ENCODE data around the gene NKIRAS2.

Gene NKIRAS2

GRCh38 chr17:42031584-42031983, 11.7 kb downstream of the NKIRAS2 start:
- H3K79me2 ChIP-seq (ENCODE audit: insufficient read depth, low read length): no peaks in the 10 kb centered on the region
- no peaks in the 10 kb centered on the region for H3K9me3 ChIP-seq (ENCODE audit: insufficient read depth, low read length, severe bottlenecking)
- no peak overlapping the region for H3K9ac ChIP-seq (ENCODE audit: low read depth, low read length)
- ATAC-seq (ENCODE audit: insufficient read depth, low read depth) (no peak), DNase-seq (no peak)
- H4K20me1 ChIP-seq (ENCODE audit: insufficient read depth, low read length): no peaks in the 10 kb centered on the region
- H3K4me3 ChIP-seq (ENCODE audit: low read depth in 1 of 2, low read length in 2 of 2): no peak overlapping the region
- no peak overlapping the region for H3K27ac ChIP-seq (ENCODE audit: low read length)
- no peak overlapping the region for H3K4me2 ChIP-seq (ENCODE audit: insufficient read depth, low read length)
- no peaks in the 10 kb centered on the region for H3K4me1 ChIP-seq (ENCODE audit: insufficient read depth, low read length)
- H2AFZ ChIP-seq (ENCODE audit: low read depth, low read length): no peak overlapping the region
- no peaks in the 10 kb centered on the region for H3K36me3 ChIP-seq (ENCODE audit: insufficient read depth, low read length)
- TF ChIP-seq CTCF (IDR thresholded peaks at IDR 0.05; ENCODE audit: borderline replicate concordance, extremely low read depth, low read length, poor library complexity, severe bottlenecking): no peak
- TF ChIP-seq EZH2 (IDR thresholded peaks at IDR 0.05; ENCODE audit: borderline replicate concordance, low read depth, low read length, severe bottlenecking): no peak
- H3K27me3 ChIP-seq (ENCODE audit: insufficient read depth, low read length, poor library complexity): no peaks in the 10 kb centered on the region

- TF ChIP-seq EZH2 (IDR thresholded peaks at IDR 0.05; ENCODE audit: borderline replicate concordance, low read depth, low read length, severe bottlenecking) (no peak), CTCF (IDR thresholded peaks at IDR 0.05; ENCODE audit: borderline replicate concordance, extremely low read depth, low read length, poor library complexity, severe bottlenecking) (no peak)
- H2AFZ ChIP-seq (ENCODE audit: low read depth, low read length): no peak overlapping the region
- no peaks in the 10 kb centered on the region for H3K27me3 ChIP-seq (ENCODE audit: insufficient read depth, low read length, poor library complexity)
- DNase-seq (no peak), ATAC-seq (ENCODE audit: insufficient read depth, low read depth) (no peak)
- no peak overlapping the region for H3K9ac ChIP-seq (ENCODE audit: low read depth, low read length)
- no peaks in the 10 kb centered on the region for H4K20me1 ChIP-seq (ENCODE audit: insufficient read depth, low read length)
- H3K9me3 ChIP-seq (ENCODE audit: insufficient read depth, low read length, severe bottlenecking): no peaks in the 10 kb centered on the region
- no peaks in the 10 kb centered on the region for H3K79me2 ChIP-seq (ENCODE audit: insufficient read depth, low read length)
- no peaks in the 10 kb centered on the region for H3K36me3 ChIP-seq (ENCODE audit: insufficient read depth, low read length)
- no peak overlapping the region for H3K27ac ChIP-seq (ENCODE audit: low read length)
- H3K4me1 ChIP-seq (ENCODE audit: insufficient read depth, low read length): no peaks in the 10 kb centered on the region
- H3K4me2 ChIP-seq (ENCODE audit: insufficient read depth, low read length): no peak overlapping the region
- no peak overlapping the region for H3K4me3 ChIP-seq (ENCODE audit: low read depth in 1 of 2, low read length in 2 of 2)
These were observed 14.2 kb downstream of the NKIRAS2 start for GRCh38 chr17:42034059-42034458.

GRCh38 chr17:42038221-42038973, 18.5 kb downstream of the NKIRAS2 start:
- ATAC-seq (ENCODE audit: insufficient read depth, low read depth) (no peak), DNase-seq (no peak)
- no peaks in the 10 kb centered on the region for H3K36me3 ChIP-seq (ENCODE audit: insufficient read depth, low read length)
- H3K79me2 ChIP-seq (ENCODE audit: insufficient read depth, low read length): no peaks in the 10 kb centered on the region
- no peaks in the 10 kb centered on the region for H3K9me3 ChIP-seq (ENCODE audit: insufficient read depth, low read length, severe bottlenecking)
- H3K4me2 ChIP-seq (ENCODE audit: insufficient read depth, low read length): no peak overlapping the region
- no peak overlapping the region for H3K27ac ChIP-seq (ENCODE audit: low read length)
- no peaks in the 10 kb centered on the region for H4K20me1 ChIP-seq (ENCODE audit: insufficient read depth, low read length)
- no peak overlapping the region for H3K9ac ChIP-seq (ENCODE audit: low read depth, low read length)
- no peaks in the 10 kb centered on the region for H3K4me1 ChIP-seq (ENCODE audit: insufficient read depth, low read length)
- H3K4me3 ChIP-seq (ENCODE audit: low read depth in 1 of 2, low read length in 2 of 2): no peak overlapping the region
- H2AFZ ChIP-seq (ENCODE audit: low read depth, low read length): no peak overlapping the region
- no peak for TF ChIP-seq EZH2 (IDR thresholded peaks at IDR 0.05; ENCODE audit: borderline replicate concordance, low read depth, low read length, severe bottlenecking)
- TF ChIP-seq CTCF (IDR thresholded peaks at IDR 0.05; ENCODE audit: borderline replicate concordance, extremely low read depth, low read length, poor library complexity, severe bottlenecking): no peak
- no peaks in the 10 kb centered on the region for H3K27me3 ChIP-seq (ENCODE audit: insufficient read depth, low read length, poor library complexity)

Data from DND-41 (cell line).